AG04450 (cell line): Measurements from ENCODE around the gene GLG1. TPM values are rescaled to one million over a fixed set of nuclear protein-coding genes. Genes with fewer than 3 reads are reported as not detected.
A peak's percentile ranks its signal among the peaks of the same experiment; 100 is the strongest.

Experiments used
- CTCF ChIA-PET: fragments of 300-600, 350-600 bp; formaldehyde crosslinking; extraction: SDS; loops from one replicate; lab custom pipeline; 2022; ENCODE audit warnings: antibody characterized with exemption, inconsistent platforms; lab: Charles Lee
- POLR2A ChIA-PET: fragments of 350-600 bp; formaldehyde crosslinking; extraction: SDS; loops from one replicate; lab custom pipeline; 2021; ENCODE audit warnings: antibody characterized with exemption, inconsistent platforms; lab: Yijun Ruan, JAX
- DNase-seq: peaks from one replicate; pipeline ENCODE4 v3.0.0-alpha.2; 2011; ENCODE audit warnings: low read depth, low spot score
- H3K27ac ChIP-seq: one replicate; pipeline ENCODE4 v1.5.1; 2012; ENCODE audit warnings: low read depth, low read length, control low read depth
- H3K27me3 ChIP-seq: one replicate; pipeline ENCODE4 v1.6.0; 2012; ENCODE audit warnings: low read length; ENCODE audit not compliant: control insufficient read depth, insufficient read depth
- H3K4me3 ChIP-seq: 2 replicates; pipeline ENCODE4 v1.5.1; 2011; ENCODE audit warnings: mild to moderate bottlenecking, low read depth, low read length, control low read depth
- H3K9me3 ChIP-seq: 2 replicates; pipeline ENCODE4 v1.5.1; 2012; ENCODE audit warnings: low read length; ENCODE audit not compliant: control insufficient read depth, insufficient read depth
- polyA plus RNA-seq: library from polyadenylated mRNA; depleted of rRNA; stranded (reverse); fragments of >200 nt; gene quantifications from 2 replicates; pipeline ENCODE4 v1.2.3, GENCODE V29; 2011
- TF ChIP-seq, protein P1 (sequence below): IDR thresholded peaks from 2 replicates; pipeline ENCODE4 v1.5.1; 2011; ENCODE audit warnings: low read depth, low read length, control low read depth, inconsistent platforms

Gene GLG1
- polyA plus RNA-seq, 1 experiment: 188 TPM

DNA sequence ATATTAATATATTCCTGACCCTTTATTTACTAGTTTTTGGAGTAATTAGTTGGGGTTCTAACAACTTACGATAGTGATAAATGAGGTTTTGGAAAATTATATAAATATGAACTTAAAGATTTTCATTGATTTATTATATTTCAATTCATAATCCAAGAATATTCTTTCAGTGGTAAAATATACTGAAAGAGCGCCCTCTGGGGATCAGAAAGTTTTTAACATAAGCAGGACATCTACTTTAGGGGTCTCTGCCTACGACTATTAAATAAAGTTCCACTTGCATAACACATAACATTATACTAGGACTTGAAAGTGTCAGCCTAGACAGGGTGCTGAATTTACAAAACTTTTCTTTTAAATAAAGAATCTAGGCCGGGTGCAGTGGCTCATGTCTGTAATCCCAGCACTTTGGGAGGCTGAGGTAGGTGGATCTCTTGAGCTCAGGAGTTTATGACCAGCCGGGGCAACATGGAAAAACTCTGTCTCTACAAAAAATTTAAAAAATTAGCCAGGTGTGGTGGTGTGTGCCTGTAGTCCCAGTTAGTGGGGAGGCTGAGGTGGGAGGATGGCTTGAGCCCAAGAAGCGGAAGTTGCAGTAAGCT lies 44.2 kb upstream of the GLG1 start:
- Histone ChIP-seq H3K9me3 (no peaks in the 10 kb centered on the region), H3K27me3 (no peaks in the 10 kb centered on the region), H3K4me3 (no peak overlapping the region), H3K27ac (no peak overlapping the region)
- TF ChIP-seq, protein P1, sequence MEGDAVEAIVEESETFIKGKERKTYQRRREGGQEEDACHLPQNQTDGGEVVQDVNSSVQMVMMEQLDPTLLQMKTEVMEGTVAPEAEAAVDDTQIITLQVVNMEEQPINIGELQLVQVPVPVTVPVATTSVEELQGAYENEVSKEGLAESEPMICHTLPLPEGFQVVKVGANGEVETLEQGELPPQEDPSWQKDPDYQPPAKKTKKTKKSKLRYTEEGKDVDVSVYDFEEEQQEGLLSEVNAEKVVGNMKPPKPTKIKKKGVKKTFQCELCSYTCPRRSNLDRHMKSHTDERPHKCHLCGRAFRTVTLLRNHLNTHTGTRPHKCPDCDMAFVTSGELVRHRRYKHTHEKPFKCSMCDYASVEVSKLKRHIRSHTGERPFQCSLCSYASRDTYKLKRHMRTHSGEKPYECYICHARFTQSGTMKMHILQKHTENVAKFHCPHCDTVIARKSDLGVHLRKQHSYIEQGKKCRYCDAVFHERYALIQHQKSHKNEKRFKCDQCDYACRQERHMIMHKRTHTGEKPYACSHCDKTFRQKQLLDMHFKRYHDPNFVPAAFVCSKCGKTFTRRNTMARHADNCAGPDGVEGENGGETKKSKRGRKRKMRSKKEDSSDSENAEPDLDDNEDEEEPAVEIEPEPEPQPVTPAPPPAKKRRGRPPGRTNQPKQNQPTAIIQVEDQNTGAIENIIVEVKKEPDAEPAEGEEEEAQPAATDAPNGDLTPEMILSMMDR: peak; percentile 55
- no peak for DNase-seq
- CTCF ChIA-PET: interaction anchor here (0.5 to 2.0 kb wide), 21 partner anchors 8 to 212 kb away, joined by 3 to 13 read pairs (median 3); partner anchors contain the start of gene RFWD3
- POLR2A ChIA-PET: no interaction called here

DNA sequence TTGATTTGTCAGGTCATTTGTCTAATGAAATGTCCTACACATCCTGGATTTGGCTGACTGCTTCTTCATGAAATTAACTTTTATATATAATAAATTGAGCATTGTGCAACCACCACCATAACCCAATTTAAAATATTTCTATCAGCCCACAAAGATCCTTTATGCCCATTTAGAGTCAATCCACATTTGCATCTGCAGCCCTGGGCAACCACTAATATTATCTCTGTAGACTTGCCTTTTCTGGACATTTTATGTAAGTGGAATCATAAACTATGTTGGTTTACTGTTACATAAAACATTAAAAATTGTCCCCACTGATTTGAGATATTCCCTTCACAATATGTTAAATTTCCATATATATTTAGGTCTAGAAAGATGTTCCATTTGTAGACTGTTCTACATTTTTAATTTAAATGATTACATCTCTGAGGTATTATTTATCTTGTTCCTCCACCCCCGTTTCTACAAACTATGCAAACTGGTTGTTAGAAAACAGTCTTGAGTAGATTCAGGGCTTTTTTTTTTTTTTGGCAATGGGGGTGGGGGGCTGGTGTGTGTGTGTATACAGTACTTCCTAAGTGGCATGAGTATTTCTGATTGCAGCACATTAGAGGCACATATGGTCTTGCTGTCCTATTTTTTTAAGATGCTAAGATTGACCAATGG lies 43.1 kb upstream of the GLG1 start:
- ChIA-PET CTCF (interaction anchor here (0.6 to 1.9 kb wide), 2 partner anchors 10 to 59 kb away, joined by 5 to 9 read pairs; no protein-coding TSS in a partner anchor), POLR2A (interaction anchor here (1.2 kb wide), 1 partner anchor 22 kb away, joined by 4 read pairs; no protein-coding TSS in a partner anchor)
- TF ChIP-seq, protein P1: no peak
- no peaks in the 10 kb centered on the region for H3K27me3 ChIP-seq
- no peak overlapping the region for H3K4me3 ChIP-seq
- H3K9me3 ChIP-seq: no peaks in the 10 kb centered on the region
- H3K27ac ChIP-seq: no peak overlapping the region
- no peak for DNase-seq

DNA sequence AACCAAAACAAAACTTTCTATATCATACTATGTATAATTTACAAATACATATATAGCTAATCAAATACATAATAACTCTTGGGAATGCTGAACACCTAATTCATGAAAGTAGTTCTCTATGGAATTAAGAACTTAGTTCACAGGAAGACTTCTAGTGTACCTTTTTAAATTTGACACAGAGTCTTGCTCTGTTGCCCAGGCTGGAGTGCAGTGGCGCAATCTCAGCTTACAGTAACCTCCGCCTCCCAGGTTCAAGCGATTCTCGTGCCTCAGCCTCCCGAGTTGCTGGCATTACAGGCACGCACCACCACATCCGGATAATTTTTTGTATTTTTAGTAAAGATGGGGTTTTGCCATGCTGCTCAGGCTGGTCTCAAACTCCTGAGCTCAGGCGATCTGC lies 35.1 kb upstream of the GLG1 start:
- Histone ChIP-seq H3K4me3 (no peak overlapping the region), H3K27me3 (no peaks in the 10 kb centered on the region), H3K27ac (no peak overlapping the region), H3K9me3 (no peaks in the 10 kb centered on the region)
- ChIA-PET POLR2A (no interaction called here), CTCF (interaction anchor here (0.5 to 2.7 kb wide), 3 partner anchors 10 to 337 kb away, joined by 3 to 12 read pairs (median 4); no protein-coding TSS in a partner anchor)
- no peak for DNase-seq
- TF ChIP-seq, protein P1: no peak

DNA sequence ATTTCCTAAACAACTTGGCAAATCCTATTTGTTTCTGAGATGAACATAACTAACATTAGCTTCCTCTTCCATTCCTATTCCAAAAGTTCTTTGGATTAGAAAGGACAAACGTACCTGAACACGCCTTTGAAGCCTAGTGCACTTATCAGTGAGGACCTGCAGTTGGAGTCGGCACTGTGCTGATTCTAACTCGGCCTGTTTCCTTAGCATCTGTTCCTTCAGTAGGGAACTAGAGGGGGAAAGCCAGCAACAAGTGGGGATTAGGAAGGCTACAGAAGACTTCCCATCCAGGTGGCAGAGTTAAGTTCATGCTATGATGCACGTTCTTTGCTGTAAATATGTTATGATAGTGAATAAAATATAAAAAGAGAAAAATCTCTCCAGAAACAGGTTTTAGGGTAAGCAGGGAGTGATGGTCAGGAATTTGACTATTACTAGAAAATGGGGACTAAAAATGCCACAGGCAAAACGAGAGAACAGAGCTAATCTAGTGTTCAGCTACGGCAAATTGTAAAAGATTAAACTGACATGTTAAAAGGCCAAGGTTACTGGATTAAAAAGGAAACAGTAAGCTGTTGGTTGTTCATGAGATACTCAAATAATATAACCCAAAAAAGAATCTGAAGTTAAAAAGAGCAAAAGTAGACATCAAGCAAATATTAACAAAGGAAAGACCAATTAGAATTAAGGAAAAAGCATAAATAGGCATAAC lies 31.0 kb upstream of the GLG1 start:
- POLR2A ChIA-PET: interaction anchor here (0.5 kb wide), 1 partner anchor 9 kb away, joined by 3 read pairs; no protein-coding TSS in a partner anchor
- no peaks in the 10 kb centered on the region for H3K27me3 ChIP-seq
- no peak for DNase-seq
- H3K9me3 ChIP-seq: no peaks in the 10 kb centered on the region
- TF ChIP-seq, protein P1: no peak
- H3K27ac ChIP-seq: no peak overlapping the region
- no peak overlapping the region for H3K4me3 ChIP-seq
- CTCF ChIA-PET: interaction anchor here (1.0 to 2.0 kb wide), 3 partner anchors 14 to 224 kb away, joined by 3 to 7 read pairs (median 5); no protein-coding TSS in a partner anchor
